CD4-positive, alpha-beta T cell (primary cell): ENCODE results near the gene TCN2. TPM values are rescaled to one million over a fixed set of nuclear protein-coding genes. Genes with fewer than 3 reads are reported as not detected.
"Not testable (repeated sequence)": the region's sequence is repeated elsewhere in the genome, so short reads cannot be mapped to it uniquely, and the experiment has no call there.

ENCODE experiments used
- ATAC-seq: fragments of 200-7000 bp; cut with Tn5 transposase; one replicate; pipeline ENCODE4 v1.10.0; 2022; ENCODE audit warnings: mild to moderate bottlenecking; ENCODE audit not compliant: poor library complexity
- CTCF ChIA-PET: fragments of 350-600 bp; sonication (Branson Sonifier 250); formaldehyde crosslinking; loops from one replicate; lab custom pipeline; 2021; ENCODE audit warnings: antibody characterized with exemption, inconsistent platforms; lab: Charles Lee
- POLR2A ChIA-PET: fragments of 350-600 bp; sonication (Branson Sonifier 250); formaldehyde crosslinking; loops from one replicate; lab custom pipeline; 2021; ENCODE audit warnings: antibody characterized with exemption, inconsistent platforms; lab: Charles Lee
- DNase-seq, 14 experiments: peaks; one replicate each; pipeline ENCODE4 v3.0.0-alpha.2; 2013 to 2020; ENCODE audit warnings: mixed read lengths in 2 of 14
- H3K27ac ChIP-seq, 2 donors: one replicate each; pipeline versions ENCODE4 v1.5.1 to v1.7.0; 2013; ENCODE audit warnings: low read length in 2 of 2, low read depth in 1 of 2, mild to moderate bottlenecking in 1 of 2
- H3K27me3 ChIP-seq, 2 experiments: 1 replicate in 1 of 2; 2 replicates in 1 of 2; pipeline versions ENCODE4 v1.6.1 to v1.7.0; 2013; ENCODE audit warnings: low read length in 2 of 2, control low read depth in 1 of 2, mild to moderate bottlenecking in 1 of 2, moderate library complexity in 1 of 2; ENCODE audit not compliant: insufficient read depth in 2 of 2, control insufficient read depth in 1 of 2
- H3K36me3 ChIP-seq: one replicate; pipeline ENCODE4 v1.6.1; 2013; ENCODE audit warnings: low read length, control low read depth; ENCODE audit not compliant: insufficient read depth
- H3K4me1 ChIP-seq: one replicate; pipeline ENCODE4 v1.6.1; 2013; ENCODE audit warnings: low read length, control low read depth; ENCODE audit not compliant: insufficient read depth
- H3K4me3 ChIP-seq: one replicate; pipeline ENCODE4 v1.5.1; 2013; ENCODE audit warnings: mild to moderate bottlenecking, low read length, moderate library complexity
- H3K9me3 ChIP-seq, 2 experiments: 1 replicate in 1 of 2; 2 replicates in 1 of 2; pipeline versions ENCODE4 v1.6.1 to v1.7.0; 2013; ENCODE audit warnings: low read length in 2 of 2, mild to moderate bottlenecking in 2 of 2, control low read depth in 1 of 2, moderate library complexity in 1 of 2; ENCODE audit not compliant: control insufficient read depth in 1 of 2, insufficient read depth in 1 of 2
- H3K27ac Mint-ChIP-seq: one replicate; pipeline ENCODE4 v1.8.0; 2020; ENCODE audit warnings: mixed read lengths
- H3K27me3 Mint-ChIP-seq: one replicate; pipeline ENCODE4 v1.8.0; 2021; ENCODE audit warnings: mixed read lengths
- H3K36me3 Mint-ChIP-seq: one replicate; pipeline ENCODE4 v1.8.0; 2021; ENCODE audit warnings: low read depth, mixed read lengths
- H3K4me1 Mint-ChIP-seq: one replicate; pipeline ENCODE4 v1.8.0; 2021; ENCODE audit warnings: low read depth, mixed read lengths
- H3K4me3 Mint-ChIP-seq: one replicate; pipeline ENCODE4 v1.8.0; 2020; ENCODE audit warnings: mild to moderate bottlenecking, mixed read lengths
- H3K9me3 Mint-ChIP-seq: one replicate; pipeline ENCODE4 v1.8.0; 2020; ENCODE audit warnings: mixed read lengths
- intact Hi-C, 2 experiments: fragments of 100-400 bp; cut with DNase I in 1 of 2; cut with micrococcal nuclease in 1 of 2; formaldehyde crosslinking; loops; one replicate each; pipeline versions ENCODE4 v1.15.1 to v1.9.0; 2023 to 2025; cut with DNase I, micrococcal nuclease
- polyA plus RNA-seq, 2 donors: library from polyadenylated mRNA; unstranded; fragments of 120-200 nt; gene quantifications; one replicate each; pipeline ENCODE4 v1.2.1, GENCODE V29; 2013
- total RNA-seq, 174 experiments: library from RNA in 2 of 174; stranded (reverse) in 2 of 174; gene quantifications; one replicate each; pipeline ENCODE4 v1.2.3 and lab custom pipeline; 2021 to 2026
- TF ChIP-seq, protein P1 (sequence below): fragments of 200-600 bp; IDR thresholded peaks from one replicate; pipeline ENCODE4 v1.8.0; 2022; ENCODE audit warnings: antibody characterized with exemption, mild to moderate bottlenecking

Gene TCN2
- total RNA-seq (under 1 TPM; 0.52 to 0.53 TPM), total RNA-seq (lab: John Stamatoyannopoulos, UW) (0 to 1.7 (median 0.26) reads per million in 172 experiments)
- polyA plus RNA-seq (2013, experiment 1 of 2): 1.7 TPM
- 2.3 TPM for polyA plus RNA-seq (2013, experiment 2 of 2)

GRCh38 chr22:30606455-30607299, at the start of gene TCN2:
TCN2 (plus strand) TSS chr22:30607174; CDS start chr22:30607332, 158 bp downstream.
- no peaks in the 10 kb centered on the region for H3K27me3 ChIP-seq

DNA sequence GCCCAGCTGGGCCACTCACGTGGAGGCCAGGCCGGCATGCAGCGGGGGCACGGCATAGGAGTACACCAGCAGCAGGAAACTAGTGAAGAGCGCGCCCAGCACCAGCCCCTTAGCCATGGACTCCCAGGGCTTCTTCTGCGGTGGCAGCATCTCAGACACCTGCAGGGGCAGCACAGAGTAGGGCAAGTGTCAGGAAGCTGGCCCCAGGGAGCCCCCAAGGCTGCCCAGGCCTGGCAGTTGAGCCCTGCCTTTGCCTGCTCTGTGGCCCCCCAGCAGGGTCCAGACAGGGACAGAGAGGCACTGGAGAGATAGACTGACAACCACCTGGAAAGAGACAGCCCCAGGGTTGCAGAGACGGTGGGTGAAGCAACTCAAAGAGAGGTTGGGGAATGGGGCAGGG, 49.7 kb upstream of the TCN2 start:
- Mint-ChIP-seq H3K36me3 (no peaks in the 10 kb centered on the region), H3K4me3 (no peak overlapping the region), H3K27me3 (peaks cover 2% of the 10 kb centered on the region), H3K9me3 (no peaks in the 10 kb centered on the region), H3K27ac (no peak overlapping the region), H3K4me1 (no peaks in the 10 kb centered on the region)
- TF ChIP-seq, protein P1, sequence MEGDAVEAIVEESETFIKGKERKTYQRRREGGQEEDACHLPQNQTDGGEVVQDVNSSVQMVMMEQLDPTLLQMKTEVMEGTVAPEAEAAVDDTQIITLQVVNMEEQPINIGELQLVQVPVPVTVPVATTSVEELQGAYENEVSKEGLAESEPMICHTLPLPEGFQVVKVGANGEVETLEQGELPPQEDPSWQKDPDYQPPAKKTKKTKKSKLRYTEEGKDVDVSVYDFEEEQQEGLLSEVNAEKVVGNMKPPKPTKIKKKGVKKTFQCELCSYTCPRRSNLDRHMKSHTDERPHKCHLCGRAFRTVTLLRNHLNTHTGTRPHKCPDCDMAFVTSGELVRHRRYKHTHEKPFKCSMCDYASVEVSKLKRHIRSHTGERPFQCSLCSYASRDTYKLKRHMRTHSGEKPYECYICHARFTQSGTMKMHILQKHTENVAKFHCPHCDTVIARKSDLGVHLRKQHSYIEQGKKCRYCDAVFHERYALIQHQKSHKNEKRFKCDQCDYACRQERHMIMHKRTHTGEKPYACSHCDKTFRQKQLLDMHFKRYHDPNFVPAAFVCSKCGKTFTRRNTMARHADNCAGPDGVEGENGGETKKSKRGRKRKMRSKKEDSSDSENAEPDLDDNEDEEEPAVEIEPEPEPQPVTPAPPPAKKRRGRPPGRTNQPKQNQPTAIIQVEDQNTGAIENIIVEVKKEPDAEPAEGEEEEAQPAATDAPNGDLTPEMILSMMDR: no peak
- Histone ChIP-seq H3K4me3 (no peak overlapping the region), H3K36me3 (no peaks in the 10 kb centered on the region), H3K9me3 (peaks cover 0 to 6% of the 10 kb centered on the region in 2 experiments), H3K27me3 (no peaks in the 10 kb centered on the region), H3K4me1 (no peaks in the 10 kb centered on the region), H3K27ac (no peak overlapping the region)
- ATAC-seq: no peak
- no peak for DNase-seq
- POLR2A ChIA-PET: no interaction called here
- CTCF ChIA-PET: no interaction called here
- intact Hi-C loops: no loop called here

More at GRCh38 chr22:30606455-30607299, at the start of gene TCN2:
- Mint-ChIP-seq H3K4me1 (peaks cover 16% of the 10 kb centered on the region), H3K27me3 (no peaks in the 10 kb centered on the region), H3K36me3 (no peaks in the 10 kb centered on the region), H3K9me3 (no peaks in the 10 kb centered on the region), H3K27ac (peak within 1 kb of the TSS; percentile 45), H3K4me3 (peak within 1 kb of the TSS; percentile 92)
- H3K27ac ChIP-seq: no peak within 1 kb of the TSS
- CTCF ChIA-PET: interaction anchor here (0.8 to 1.6 kb wide), 3 partner anchors 8 to 28 kb away, joined by 3 to 7 read pairs (median 3); no protein-coding TSS in a partner anchor
- TF ChIP-seq, protein P1: no peak
- intact Hi-C loops: loop anchor here in 1 of 2 experiments (10.0 kb wide), 1 partner anchor 212 kb away; the partner anchor contains the start of gene SEC14L2
- H3K4me3 ChIP-seq: peak within 1 kb of the TSS; percentile 61
- no peaks in the 10 kb centered on the region for H3K9me3 ChIP-seq
- ATAC-seq: peak; percentile 69
- H3K36me3 ChIP-seq: no peaks in the 10 kb centered on the region
- peaks cover 33% of the 10 kb centered on the region for H3K4me1 ChIP-seq
- POLR2A ChIA-PET: interaction anchor here (1.0 to 1.4 kb wide), 4 partner anchors 13 to 1053 kb away, joined by 3 to 5 read pairs (median 4); partner anchors contain the start of genes PES1 and THOC5
- peak in 9 of 14 experiments; percentile 10 to 69 (median 37) for DNase-seq

- Mint-ChIP-seq H3K4me1 (no peaks in the 10 kb centered on the region), H3K4me3 (no peak overlapping the region), H3K36me3 (no peaks in the 10 kb centered on the region), H3K9me3 (no peaks in the 10 kb centered on the region), H3K27ac (no peak overlapping the region), H3K27me3 (peaks cover 6% of the 10 kb centered on the region)
- Histone ChIP-seq H3K36me3 (no peaks in the 10 kb centered on the region), H3K9me3 (peaks cover 0 to 6% of the 10 kb centered on the region in 2 experiments), H3K4me1 (no peaks in the 10 kb centered on the region), H3K27ac (no peak overlapping the region), H3K27me3 (no peaks in the 10 kb centered on the region), H3K4me3 (no peak overlapping the region)
- ATAC-seq (no peak), DNase-seq (no peak)
- ChIA-PET CTCF (no interaction called here), POLR2A (no interaction called here)
- TF ChIP-seq, protein P1: no peak
- intact Hi-C loops: no loop called here
Observed at GRCh38 chr22:30559889-30560288, 47.1 kb upstream of the TCN2 start.

- DNase-seq, ATAC-seq, H3K27me3 ChIP-seq, H3K4me1 ChIP-seq, H3K36me3 ChIP-seq, H3K36me3 Mint-ChIP-seq, H3K4me3 Mint-ChIP-seq, CTCF ChIA-PET, POLR2A ChIA-PET, H3K4me1 Mint-ChIP-seq, H3K9me3 ChIP-seq, H3K9me3 Mint-ChIP-seq, H3K27ac ChIP-seq, H3K27me3 Mint-ChIP-seq, H3K27ac Mint-ChIP-seq, H3K4me3 ChIP-seq, intact Hi-C loops: not testable (repeated sequence)
Observed at GRCh38 chr22:30560643-30561202, 46.3 kb upstream of the TCN2 start.
